Brain microvascular endothelial cell (primary cell): ENCODE measurements around the gene ZNF695.
A peak's percentile ranks its signal among the peaks of the same experiment; 100 is the strongest.
"Not testable (repeated sequence)": the region's sequence is repeated elsewhere in the genome, so short reads cannot be mapped to it uniquely, and the experiment has no call there.

Source experiments
- DNase-seq: peaks from one replicate; pipeline ENCODE4 v3.0.0-alpha.2; 2020
- H3K27ac ChIP-seq: fragments of 250-450 bp; sonication (Bioruptor Pico); 2 replicates; pipeline ENCODE4 v1.5.1; 2020; ENCODE audit warnings: mild to moderate bottlenecking, moderate library complexity
- H3K27me3 ChIP-seq: fragments of 250-450 bp; sonication (Bioruptor Pico); replicated peaks from 2 replicates; pipeline ENCODE4 v1.5.1; 2020; ENCODE audit warnings: mild to moderate bottlenecking
- H3K36me3 ChIP-seq: fragments of 250-450 bp; sonication (Bioruptor Pico); replicated peaks from 2 replicates; pipeline ENCODE4 v1.5.1; 2020; ENCODE audit warnings: mild to moderate bottlenecking
- H3K4me3 ChIP-seq: 2 replicates; pipeline ENCODE4 v1.5.1; 2011; ENCODE audit warnings: low read depth, mild to moderate bottlenecking, control low read depth, low read length, moderate library complexity
- CTCF ChIP-seq: IDR thresholded peaks from 2 replicates; pipeline ENCODE4 v1.5.1; 2011; ENCODE audit warnings: low read depth, mild to moderate bottlenecking, moderate library complexity, low read length, control low read depth, inconsistent platforms; ENCODE audit errors: missing control alignments
- in situ Hi-C: cut with HindIII; loops from 2 replicates; pipeline ENCODE4 v1.10.0; 2017; ENCODE audit warnings: low sequenced_read_pairs, low pct_ligation_motif_present

ZNF695 gene

GRCh38 chr1:247037511-247038320 is 29.9 kb upstream of the ZNF695 start:
- no peak overlapping the region for H3K4me3 ChIP-seq
- H3K36me3 ChIP-seq: peaks cover 11% of the 10 kb centered on the region
- H3K27me3 ChIP-seq: no peaks in the 10 kb centered on the region
- DNase-seq: no peak
- in situ Hi-C loops: no loop called here
- H3K27ac ChIP-seq: no peak overlapping the region
- TF ChIP-seq CTCF: no peak

- DNase-seq, in situ Hi-C loops, H3K27me3 ChIP-seq: not testable (repeated sequence)
Measured at GRCh38 chr1:247032306-247032705, 24.4 kb upstream of the ZNF695 start.

DNA sequence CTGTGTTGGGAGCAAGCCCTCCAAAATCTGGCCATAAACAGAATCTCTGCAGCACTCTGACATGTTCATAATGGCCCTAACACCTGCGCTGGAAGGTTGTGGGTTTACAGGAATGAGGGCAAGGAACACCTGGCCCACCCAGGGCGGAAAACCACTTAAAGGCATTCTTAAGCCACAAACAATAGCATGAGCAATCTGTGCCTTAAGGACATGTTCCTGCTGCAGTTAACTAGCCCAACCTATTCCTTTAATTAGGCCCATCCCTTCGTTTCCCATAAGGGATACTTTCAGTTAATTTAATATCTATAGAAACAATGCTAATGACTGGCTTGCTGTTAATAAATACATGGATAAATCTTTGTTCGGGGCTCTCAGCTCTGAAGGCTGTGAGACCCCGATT is 16.8 kb upstream of the ZNF695 start:
- DNase-seq, H3K27ac ChIP-seq, H3K4me3 ChIP-seq, in situ Hi-C loops, H3K36me3 ChIP-seq, H3K27me3 ChIP-seq: not testable (repeated sequence)

More at GRCh38 chr1:247032306-247032705, 24.4 kb upstream of the ZNF695 start:
- not testable (repeated sequence) for H3K4me3 ChIP-seq, H3K27ac ChIP-seq, H3K36me3 ChIP-seq

- Histone ChIP-seq H3K27ac (no peak overlapping the region), H3K4me3 (no peak overlapping the region), H3K36me3 (no peaks in the 10 kb centered on the region), H3K27me3 (no peaks in the 10 kb centered on the region)
- no peak for DNase-seq
- in situ Hi-C loops: no loop called here
- no peak for TF ChIP-seq CTCF
Measured at GRCh38 chr1:247013391-247013790, 5.5 kb upstream of the ZNF695 start.

DNA sequence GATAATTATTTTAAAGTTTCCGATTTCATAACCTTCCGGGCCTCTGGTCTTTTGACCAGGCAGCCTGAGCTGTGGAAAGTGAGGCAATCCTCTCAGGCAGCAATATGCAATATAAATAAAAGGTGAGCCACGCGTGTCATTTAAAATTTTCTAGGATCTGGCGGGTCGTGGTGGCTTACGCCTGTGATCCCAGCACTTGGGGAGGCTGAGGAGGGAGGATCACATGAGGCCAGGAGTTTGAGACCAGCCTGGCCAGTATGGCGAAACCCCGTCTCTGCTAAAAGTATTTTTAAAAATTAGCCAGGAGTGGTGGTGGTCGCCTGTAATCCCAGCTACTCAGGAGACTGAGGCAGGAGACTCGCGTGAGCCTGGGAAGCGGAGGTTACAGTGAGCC is 546 bp upstream of the ZNF695 start:
- TF ChIP-seq CTCF: no peak
- Histone ChIP-seq H3K27me3 (no peaks in the 10 kb centered on the region), H3K27ac (no peak overlapping the region), H3K36me3 (no peaks in the 10 kb centered on the region), H3K4me3 (peak overlapping the region; percentile 84)
- in situ Hi-C loops: no loop called here
- no peak for DNase-seq

DNA sequence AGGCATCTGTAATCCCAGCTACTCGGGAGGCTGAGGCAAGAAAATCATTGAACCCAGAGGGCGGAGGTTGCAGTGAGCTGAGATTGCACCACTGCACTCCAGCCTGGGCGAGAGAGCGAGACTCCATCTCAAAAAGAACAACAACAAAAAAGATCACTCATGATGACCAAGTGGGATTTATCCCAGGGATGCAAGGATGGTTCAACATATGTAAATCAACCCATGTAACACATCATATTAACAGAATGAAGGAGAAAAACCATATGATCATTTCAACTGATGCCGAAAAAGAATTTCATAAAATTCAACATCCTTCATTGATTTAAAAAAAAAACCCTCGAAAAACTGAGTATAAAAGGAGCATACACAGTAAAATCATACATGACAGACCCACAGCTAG is 3.8 kb downstream of the ZNF695 start:
- H3K36me3 ChIP-seq, DNase-seq, H3K27ac ChIP-seq, H3K27me3 ChIP-seq, in situ Hi-C loops, H3K4me3 ChIP-seq: not testable (repeated sequence)

DNA sequence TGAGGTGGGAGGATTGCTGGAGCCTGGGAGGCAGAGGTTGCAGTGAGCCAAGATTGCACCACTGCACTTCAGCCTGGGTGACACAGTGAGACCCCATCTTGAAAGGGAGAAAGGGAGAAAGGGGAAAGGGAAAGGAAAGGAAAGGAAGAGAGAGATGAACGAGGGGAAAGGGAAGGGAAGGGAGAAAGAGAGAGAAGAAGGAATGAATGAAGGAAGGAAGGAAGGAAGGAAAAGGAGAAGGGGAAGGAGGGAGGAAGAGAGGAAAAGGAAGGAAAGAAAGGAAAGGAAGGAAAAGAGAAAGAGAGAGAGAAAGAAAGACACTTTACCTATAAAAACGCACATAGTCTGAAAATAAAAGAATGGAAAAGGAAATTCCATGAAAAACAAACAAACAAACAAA is 18.0 kb downstream of the ZNF695 start:
- Histone ChIP-seq H3K4me3 (no peak overlapping the region), H3K36me3 (peaks cover 15% of the 10 kb centered on the region), H3K27ac (no peak overlapping the region), H3K27me3 (no peaks in the 10 kb centered on the region)
- TF ChIP-seq CTCF: no peak
- in situ Hi-C loops: no loop called here
- no peak for DNase-seq
